ENCODE results near the gene SS18L1.

DNA sequence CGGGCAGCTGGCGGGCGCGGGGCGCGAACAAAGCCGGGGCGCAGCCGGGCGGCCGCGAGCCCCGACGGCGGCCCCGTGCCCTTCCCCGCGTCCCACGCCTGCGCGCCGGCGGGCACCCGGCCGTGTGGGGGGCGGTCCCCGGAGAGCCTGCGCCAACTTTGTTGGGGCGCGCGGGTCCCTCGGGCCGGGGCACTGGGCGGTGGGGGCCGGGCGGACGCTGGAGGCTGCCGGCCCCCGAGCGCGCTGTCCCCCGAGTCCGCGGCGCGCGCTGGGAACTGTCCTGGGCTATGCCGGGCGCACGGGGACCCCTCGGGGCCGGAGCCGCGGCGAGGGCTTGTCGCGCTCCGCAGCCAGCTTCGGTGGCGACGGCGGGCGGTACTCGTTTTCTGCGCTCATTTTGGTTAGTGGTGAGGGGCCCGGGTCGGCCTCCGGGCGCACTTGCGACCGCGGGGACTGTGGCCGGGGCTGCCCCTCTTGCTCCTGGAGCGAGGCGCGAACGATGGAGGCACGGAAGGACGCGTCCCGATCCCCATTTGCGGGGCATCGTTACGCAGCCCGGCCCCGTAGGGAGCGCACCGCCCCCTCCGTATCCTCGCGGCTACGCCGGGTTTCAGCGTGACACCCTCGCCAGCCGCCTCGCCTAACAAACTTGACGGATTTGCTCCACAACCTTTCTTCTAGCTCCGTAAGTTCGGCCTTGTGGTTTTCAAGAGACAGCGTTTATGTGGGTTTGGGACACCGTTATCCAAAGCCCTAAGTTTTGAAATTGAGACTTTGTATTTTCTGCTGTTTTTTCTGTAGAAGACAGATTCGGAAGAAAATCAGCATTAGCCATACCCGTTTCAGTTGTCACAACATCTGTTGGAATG lies 622 bp downstream of the SS18L1 start:
- no peak for TF ChIP-seq POLR2AphosphoS5 (IDR thresholded peaks at IDR 0.05; ENCODE audit: low read depth, low read length)
- TF ChIP-seq, protein P1, sequence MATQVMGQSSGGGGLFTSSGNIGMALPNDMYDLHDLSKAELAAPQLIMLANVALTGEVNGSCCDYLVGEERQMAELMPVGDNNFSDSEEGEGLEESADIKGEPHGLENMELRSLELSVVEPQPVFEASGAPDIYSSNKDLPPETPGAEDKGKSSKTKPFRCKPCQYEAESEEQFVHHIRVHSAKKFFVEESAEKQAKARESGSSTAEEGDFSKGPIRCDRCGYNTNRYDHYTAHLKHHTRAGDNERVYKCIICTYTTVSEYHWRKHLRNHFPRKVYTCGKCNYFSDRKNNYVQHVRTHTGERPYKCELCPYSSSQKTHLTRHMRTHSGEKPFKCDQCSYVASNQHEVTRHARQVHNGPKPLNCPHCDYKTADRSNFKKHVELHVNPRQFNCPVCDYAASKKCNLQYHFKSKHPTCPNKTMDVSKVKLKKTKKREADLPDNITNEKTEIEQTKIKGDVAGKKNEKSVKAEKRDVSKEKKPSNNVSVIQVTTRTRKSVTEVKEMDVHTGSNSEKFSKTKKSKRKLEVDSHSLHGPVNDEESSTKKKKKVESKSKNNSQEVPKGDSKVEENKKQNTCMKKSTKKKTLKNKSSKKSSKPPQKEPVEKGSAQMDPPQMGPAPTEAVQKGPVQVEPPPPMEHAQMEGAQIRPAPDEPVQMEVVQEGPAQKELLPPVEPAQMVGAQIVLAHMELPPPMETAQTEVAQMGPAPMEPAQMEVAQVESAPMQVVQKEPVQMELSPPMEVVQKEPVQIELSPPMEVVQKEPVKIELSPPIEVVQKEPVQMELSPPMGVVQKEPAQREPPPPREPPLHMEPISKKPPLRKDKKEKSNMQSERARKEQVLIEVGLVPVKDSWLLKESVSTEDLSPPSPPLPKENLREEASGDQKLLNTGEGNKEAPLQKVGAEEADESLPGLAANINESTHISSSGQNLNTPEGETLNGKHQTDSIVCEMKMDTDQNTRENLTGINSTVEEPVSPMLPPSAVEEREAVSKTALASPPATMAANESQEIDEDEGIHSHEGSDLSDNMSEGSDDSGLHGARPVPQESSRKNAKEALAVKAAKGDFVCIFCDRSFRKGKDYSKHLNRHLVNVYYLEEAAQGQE (IDR thresholded peaks at IDR 0.05; ENCODE audit: insufficient read depth in 1 of 2, low read depth in 2 of 2, low read length in 1 of 2) = no peak
- TF ChIP-seq, protein P2, sequence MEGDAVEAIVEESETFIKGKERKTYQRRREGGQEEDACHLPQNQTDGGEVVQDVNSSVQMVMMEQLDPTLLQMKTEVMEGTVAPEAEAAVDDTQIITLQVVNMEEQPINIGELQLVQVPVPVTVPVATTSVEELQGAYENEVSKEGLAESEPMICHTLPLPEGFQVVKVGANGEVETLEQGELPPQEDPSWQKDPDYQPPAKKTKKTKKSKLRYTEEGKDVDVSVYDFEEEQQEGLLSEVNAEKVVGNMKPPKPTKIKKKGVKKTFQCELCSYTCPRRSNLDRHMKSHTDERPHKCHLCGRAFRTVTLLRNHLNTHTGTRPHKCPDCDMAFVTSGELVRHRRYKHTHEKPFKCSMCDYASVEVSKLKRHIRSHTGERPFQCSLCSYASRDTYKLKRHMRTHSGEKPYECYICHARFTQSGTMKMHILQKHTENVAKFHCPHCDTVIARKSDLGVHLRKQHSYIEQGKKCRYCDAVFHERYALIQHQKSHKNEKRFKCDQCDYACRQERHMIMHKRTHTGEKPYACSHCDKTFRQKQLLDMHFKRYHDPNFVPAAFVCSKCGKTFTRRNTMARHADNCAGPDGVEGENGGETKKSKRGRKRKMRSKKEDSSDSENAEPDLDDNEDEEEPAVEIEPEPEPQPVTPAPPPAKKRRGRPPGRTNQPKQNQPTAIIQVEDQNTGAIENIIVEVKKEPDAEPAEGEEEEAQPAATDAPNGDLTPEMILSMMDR (IDR thresholded peaks at IDR 0.05) = no peak

Data from Panc1 (cell line).